ENCODE data around the gene PGBD5. TPM values are rescaled to one million over a fixed set of nuclear protein-coding genes. Genes with fewer than 3 reads are reported as not detected.

Gene PGBD5
- polyA plus RNA-seq, 1 of the 3 experiments (the other 2 are of a cell fraction), result 0.15 TPM

GRCh38 chr1:230348386-230349019, 77.6 kb downstream of the PGBD5 start:
- no peak for DNase-seq
- POLR2A ChIA-PET, result no interaction called here
- TF ChIP-seq FOSL2 (IDR thresholded peaks at IDR 0.05; ENCODE audit: borderline replicate concordance, low read depth) (no peak), TAF1 (IDR thresholded peaks at IDR 0.05; ENCODE audit: borderline replicate concordance, low read depth, low read length) (no peak), USF1 (IDR thresholded peaks at IDR 0.05; ENCODE audit: borderline replicate concordance, low read depth) (no peak), EP300 (IDR thresholded peaks at IDR 0.05; ENCODE audit: borderline replicate concordance in 1 of 2, low read depth in 1 of 2, low read length in 1 of 2) (no peak), GABPA (IDR thresholded peaks at IDR 0.05; ENCODE audit: low read depth) (no peak), TCF12 (IDR thresholded peaks at IDR 0.05) (no peak), ZBTB33 (IDR thresholded peaks at IDR 0.05; ENCODE audit: borderline replicate concordance, low read depth) (no peak), YY1 (IDR thresholded peaks at IDR 0.05; ENCODE audit: low read depth) (no peak), IRF3 (IDR thresholded peaks at IDR 0.05; ENCODE audit: low read depth, low read length) (no peak), ELF1 (IDR thresholded peaks at IDR 0.05) (no peak), FOXM1 (IDR thresholded peaks at IDR 0.05; ENCODE audit: low read depth) (no peak), EZH2phosphoT487 (IDR thresholded peaks at IDR 0.05; ENCODE audit: borderline replicate concordance, low read depth) (no peak), CHD2 (IDR thresholded peaks at IDR 0.05; ENCODE audit: low read length, partially characterized antibody) (no peak), MXI1 (IDR thresholded peaks at IDR 0.05; ENCODE audit: low read depth, low read length) (no peak), NRF1 (IDR thresholded peaks at IDR 0.05; ENCODE audit: low read depth, low read length) (no peak), GATA2 (CRISPR knock-in tag; IDR thresholded peaks at IDR 0.05) (no peak), RCOR1 (IDR thresholded peaks at IDR 0.05; ENCODE audit: low read length) (no peak)
- Histone ChIP-seq H3K27me3 (ENCODE audit: insufficient read depth) (no peaks in the 10 kb centered on the region), H3K36me3 (replicated peaks in 1 of 2; ENCODE audit: control insufficient read depth in 1 of 2, insufficient read depth in 2 of 2, low read length in 1 of 2) (no peaks in the 10 kb centered on the region), H4K20me1 (ENCODE audit: insufficient read depth) (no peaks in the 10 kb centered on the region), H2AFZ (ENCODE audit: low read depth) (no peak overlapping the region), H3K4me3 (ENCODE audit: low read depth in 2 of 2, low read length in 1 of 2) (no peak overlapping the region), H3K9ac (no peak overlapping the region), H3K4me2 (no peak overlapping the region), H3K9me2 (no peaks in the 10 kb centered on the region), H3K79me2 (ENCODE audit: insufficient read depth) (no peaks in the 10 kb centered on the region), H3F3A (replicated peaks; ENCODE audit: insufficient read depth) (no peaks in the 10 kb centered on the region), H3K4me1 (ENCODE audit: control insufficient read depth in 1 of 2, insufficient read depth in 2 of 2, low read depth in 1 of 2, low read length in 1 of 2) (no peaks in the 10 kb centered on the region), H3K9me3 (no peaks in the 10 kb centered on the region), H3K27ac (ENCODE audit: low read depth in 2 of 2, low read length in 1 of 2) (no peak overlapping the region)
- WGBS (ENCODE audit: low lambda C conversion rate), result 16% methylated on average over 9 of the region's 9 CpGs
- CTCF ChIA-PET, result no interaction called here

All from SK-N-SH (cell line).